Measurements from ENCODE around the gene SLC16A9.

- TF ChIP-seq CTCF (IDR thresholded peaks at IDR 0.05) = no peak
- TF ChIP-seq POLR2A (IDR thresholded peaks at IDR 0.05) = no peak
Measured at GRCh38 chr10:59684006-59684405, 25.6 kb downstream of the SLC16A9 start.
